Panc1 (cell line): ENCODE results near the gene SLC6A12. TPM values are rescaled to one million over a fixed set of nuclear protein-coding genes. Genes with fewer than 3 reads are reported as not detected.

Experiments
- ATAC-seq: fragments of 200-7000 bp; cut with Tn5 transposase; 2 replicates; pipeline ENCODE4 v1.9.1; 2020; ENCODE audit warnings: mild to moderate bottlenecking, moderate library complexity
- BruUV-seq: library from RNA; stranded (reverse); fragments of 400-500 nt; replicated peaks from 2 replicates; lab custom pipeline; 2021; lab: Mats Ljungman, UMichigan
- CTCF ChIA-PET: fragments of 300-600 bp; sonication (Branson Sonifier 250); formaldehyde crosslinking; loops from one replicate; lab custom pipeline; 2022; ENCODE audit warnings: antibody characterized with exemption; lab: Charles Lee
- POLR2A ChIA-PET: fragments of 300-600 bp; sonication (Branson Sonifier 250); formaldehyde crosslinking; loops from one replicate; lab custom pipeline; 2022; ENCODE audit warnings: antibody characterized with exemption; lab: Charles Lee
- DNase-seq: peaks from one replicate; pipeline ENCODE4 v3.0.0-alpha.2; 2010; ENCODE audit warnings: low read depth, low spot score
- H3K27ac ChIP-seq: 2 replicates; pipeline ENCODE4 v1.5.1; 2011; ENCODE audit warnings: mild to moderate bottlenecking, low read length, inconsistent platforms
- H3K27me3 ChIP-seq: fragments of 200-500 bp; sonication (Bioruptor generic); 2 replicates; pipeline ENCODE4 v1.6.0; 2014; ENCODE audit warnings: low read length, inconsistent platforms; ENCODE audit not compliant: control insufficient read depth, insufficient read depth
- H3K36me3 ChIP-seq: fragments of 200-500 bp; sonication (Bioruptor generic); 2 replicates; pipeline ENCODE4 v1.5.1; 2014; ENCODE audit warnings: inconsistent platforms, mild to moderate bottlenecking, low read length, moderate library complexity; ENCODE audit not compliant: control insufficient read depth, insufficient read depth
- H3K4me1 ChIP-seq: 2 replicates; pipeline ENCODE4 v1.5.1; 2011; ENCODE audit warnings: inconsistent platforms, mild to moderate bottlenecking, low read length, moderate library complexity; ENCODE audit not compliant: control insufficient read depth, insufficient read depth
- H3K4me3 ChIP-seq, 2 experiments: 2 replicates each; pipeline ENCODE4 v1.5.1; 2011 to 2012; ENCODE audit warnings: low read depth in 2 of 2, low read length in 2 of 2, mild to moderate bottlenecking in 2 of 2, inconsistent platforms in 1 of 2, moderate library complexity in 1 of 2
- H3K9me3 ChIP-seq: fragments of 200-500 bp; sonication (Bioruptor generic); 2 replicates; pipeline ENCODE4 v1.5.1; 2014; ENCODE audit warnings: low read depth, mild to moderate bottlenecking, inconsistent platforms, low read length, moderate library complexity; ENCODE audit not compliant: control insufficient read depth, insufficient read depth
- POLR2AphosphoS5 ChIP-seq: IDR thresholded peaks from 2 replicates; pipeline ENCODE4 v1.6.1; 2012; ENCODE audit warnings: mild to moderate bottlenecking, low read depth, low read length, moderate library complexity
- SIN3A ChIP-seq: IDR thresholded peaks from 2 replicates; pipeline ENCODE4 v1.6.1; 2012; ENCODE audit warnings: low read depth, mild to moderate bottlenecking, low read length, moderate library complexity, borderline replicate concordance; ENCODE audit not compliant: insufficient read depth
- TCF7L2 ChIP-seq: IDR thresholded peaks from 2 replicates; pipeline ENCODE4 v1.6.1; 2011; ENCODE audit warnings: mild to moderate bottlenecking, low read depth, low read length, inconsistent platforms
- in situ Hi-C: cut with HindIII; loops from 2 replicates; pipeline ENCODE4 v1.10.0; 2016; ENCODE audit warnings: low sequenced_read_pairs, low pct_unique_long_range_greater_than_20kb
- intact Hi-C: fragments of 100-400 bp; cut with micrococcal nuclease; formaldehyde crosslinking; loops from one replicate; pipeline ENCODE4 v1.10.0; 2022; ENCODE audit not compliant: unreplicated experiment
- total RNA-seq: library from RNA; stranded (reverse); gene quantifications from one replicate; pipeline ENCODE4 v1.2.1, GENCODE V29; 2021; ENCODE audit not compliant: unreplicated experiment
- TF ChIP-seq, protein P1 (sequence below), 2 experiments: IDR thresholded peaks; 2 replicates each; pipeline ENCODE4 v1.6.1; 2011 to 2012; ENCODE audit warnings: low read depth in 2 of 2, control low read depth in 1 of 2, low read length in 1 of 2, mild to moderate bottlenecking in 1 of 2, moderate library complexity in 1 of 2; ENCODE audit not compliant: insufficient read depth in 1 of 2
- TF ChIP-seq, protein P2 (sequence below): fragments of 450-650 bp; IDR thresholded peaks from 2 replicates; pipeline ENCODE4 v1.5.1; 2017; ENCODE audit warnings: mild to moderate bottlenecking

SLC6A12 gene
- total RNA-seq, 1 experiment from 2014 or later: 1.0 TPM

DNA sequence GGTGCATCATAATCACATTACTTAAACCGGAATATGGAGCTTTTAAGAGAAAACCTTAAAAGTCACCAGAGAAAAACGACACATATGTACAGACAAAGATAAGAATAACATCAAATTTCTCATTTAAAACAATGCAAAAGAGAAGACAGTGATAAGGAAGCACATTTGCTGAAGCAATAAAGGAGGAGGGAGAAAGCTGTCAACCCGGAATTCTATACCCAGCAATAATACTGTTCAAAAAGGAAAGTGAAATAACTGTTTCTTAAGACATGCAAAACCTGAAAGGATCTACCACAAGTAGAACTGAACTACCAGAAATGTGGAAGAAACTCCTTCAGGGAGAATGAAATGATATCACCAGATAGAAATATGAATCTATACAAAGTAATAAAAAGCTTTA lies 33.3 kb upstream of the SLC6A12 start:
- intact Hi-C loops (no loop called here), in situ Hi-C loops (no loop called here)
- no peak overlapping the region for H3K4me3 ChIP-seq
- H3K4me1 ChIP-seq: no peaks in the 10 kb centered on the region
- ATAC-seq: no peak
- H3K27me3 ChIP-seq: no peaks in the 10 kb centered on the region
- POLR2A ChIA-PET: no interaction called here
- no peak overlapping the region for H3K27ac ChIP-seq
- peaks cover 4% of the 10 kb centered on the region; the same call in 1 of the 2 replicates for H3K9me3 ChIP-seq
- no peaks in the 10 kb centered on the region for H3K36me3 ChIP-seq
- no peak for DNase-seq
- no TSS peak for BruUV-seq
- CTCF ChIA-PET: no interaction called here
- TF ChIP-seq, protein P1, sequence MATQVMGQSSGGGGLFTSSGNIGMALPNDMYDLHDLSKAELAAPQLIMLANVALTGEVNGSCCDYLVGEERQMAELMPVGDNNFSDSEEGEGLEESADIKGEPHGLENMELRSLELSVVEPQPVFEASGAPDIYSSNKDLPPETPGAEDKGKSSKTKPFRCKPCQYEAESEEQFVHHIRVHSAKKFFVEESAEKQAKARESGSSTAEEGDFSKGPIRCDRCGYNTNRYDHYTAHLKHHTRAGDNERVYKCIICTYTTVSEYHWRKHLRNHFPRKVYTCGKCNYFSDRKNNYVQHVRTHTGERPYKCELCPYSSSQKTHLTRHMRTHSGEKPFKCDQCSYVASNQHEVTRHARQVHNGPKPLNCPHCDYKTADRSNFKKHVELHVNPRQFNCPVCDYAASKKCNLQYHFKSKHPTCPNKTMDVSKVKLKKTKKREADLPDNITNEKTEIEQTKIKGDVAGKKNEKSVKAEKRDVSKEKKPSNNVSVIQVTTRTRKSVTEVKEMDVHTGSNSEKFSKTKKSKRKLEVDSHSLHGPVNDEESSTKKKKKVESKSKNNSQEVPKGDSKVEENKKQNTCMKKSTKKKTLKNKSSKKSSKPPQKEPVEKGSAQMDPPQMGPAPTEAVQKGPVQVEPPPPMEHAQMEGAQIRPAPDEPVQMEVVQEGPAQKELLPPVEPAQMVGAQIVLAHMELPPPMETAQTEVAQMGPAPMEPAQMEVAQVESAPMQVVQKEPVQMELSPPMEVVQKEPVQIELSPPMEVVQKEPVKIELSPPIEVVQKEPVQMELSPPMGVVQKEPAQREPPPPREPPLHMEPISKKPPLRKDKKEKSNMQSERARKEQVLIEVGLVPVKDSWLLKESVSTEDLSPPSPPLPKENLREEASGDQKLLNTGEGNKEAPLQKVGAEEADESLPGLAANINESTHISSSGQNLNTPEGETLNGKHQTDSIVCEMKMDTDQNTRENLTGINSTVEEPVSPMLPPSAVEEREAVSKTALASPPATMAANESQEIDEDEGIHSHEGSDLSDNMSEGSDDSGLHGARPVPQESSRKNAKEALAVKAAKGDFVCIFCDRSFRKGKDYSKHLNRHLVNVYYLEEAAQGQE (IDR thresholded peaks at IDR 0.05; ENCODE audit: insufficient read depth in 1 of 2, low read depth in 2 of 2, low read length in 1 of 2): no peak
- TF ChIP-seq POLR2AphosphoS5 (no peak), SIN3A (no peak), TCF7L2 (no peak)
- TF ChIP-seq, protein P2, sequence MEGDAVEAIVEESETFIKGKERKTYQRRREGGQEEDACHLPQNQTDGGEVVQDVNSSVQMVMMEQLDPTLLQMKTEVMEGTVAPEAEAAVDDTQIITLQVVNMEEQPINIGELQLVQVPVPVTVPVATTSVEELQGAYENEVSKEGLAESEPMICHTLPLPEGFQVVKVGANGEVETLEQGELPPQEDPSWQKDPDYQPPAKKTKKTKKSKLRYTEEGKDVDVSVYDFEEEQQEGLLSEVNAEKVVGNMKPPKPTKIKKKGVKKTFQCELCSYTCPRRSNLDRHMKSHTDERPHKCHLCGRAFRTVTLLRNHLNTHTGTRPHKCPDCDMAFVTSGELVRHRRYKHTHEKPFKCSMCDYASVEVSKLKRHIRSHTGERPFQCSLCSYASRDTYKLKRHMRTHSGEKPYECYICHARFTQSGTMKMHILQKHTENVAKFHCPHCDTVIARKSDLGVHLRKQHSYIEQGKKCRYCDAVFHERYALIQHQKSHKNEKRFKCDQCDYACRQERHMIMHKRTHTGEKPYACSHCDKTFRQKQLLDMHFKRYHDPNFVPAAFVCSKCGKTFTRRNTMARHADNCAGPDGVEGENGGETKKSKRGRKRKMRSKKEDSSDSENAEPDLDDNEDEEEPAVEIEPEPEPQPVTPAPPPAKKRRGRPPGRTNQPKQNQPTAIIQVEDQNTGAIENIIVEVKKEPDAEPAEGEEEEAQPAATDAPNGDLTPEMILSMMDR: no peak

DNA sequence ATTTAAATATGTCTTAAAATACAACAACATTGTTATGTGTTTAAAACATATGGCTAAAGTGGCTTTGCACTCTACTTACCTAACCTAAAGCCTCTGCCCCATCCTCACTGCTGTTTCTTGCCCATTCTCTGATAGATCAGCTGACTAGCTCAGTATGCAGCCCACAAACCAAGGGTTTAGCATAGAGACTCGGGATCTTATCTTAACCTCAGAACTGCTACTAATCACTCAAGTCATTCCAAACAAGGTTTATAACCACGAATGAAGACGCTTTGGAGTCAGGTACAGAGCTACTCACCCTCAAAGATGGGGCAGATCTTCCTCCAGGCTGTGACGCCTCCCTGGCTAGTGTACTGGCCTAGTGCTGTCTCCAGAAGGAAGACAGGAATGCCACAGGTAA lies 29.4 kb upstream of the SLC6A12 start:
- Histone ChIP-seq H3K27ac (no peak overlapping the region), H3K4me3 (no peak overlapping the region), H3K9me3 (peaks cover 4% of the 10 kb centered on the region; the same call in 1 of the 2 replicates), H3K4me1 (no peaks in the 10 kb centered on the region), H3K36me3 (no peaks in the 10 kb centered on the region), H3K27me3 (no peaks in the 10 kb centered on the region)
- intact Hi-C loops (no loop called here), in situ Hi-C loops (no loop called here)
- ATAC-seq (no peak), DNase-seq (no peak)
- POLR2A ChIA-PET: no interaction called here
- no peak for TF ChIP-seq TCF7L2
- TF ChIP-seq SIN3A: no peak
- TF ChIP-seq, protein P1 (IDR thresholded peaks at IDR 0.05; ENCODE audit: insufficient read depth in 1 of 2, low read depth in 2 of 2, low read length in 1 of 2): no peak
- TF ChIP-seq, protein P2: no peak
- TF ChIP-seq POLR2AphosphoS5: no peak
- CTCF ChIA-PET: no interaction called here
- no TSS peak for BruUV-seq
